ENCODE data around the gene MAP1LC3A. TPM values are rescaled to one million over a fixed set of nuclear protein-coding genes. Genes with fewer than 3 reads are reported as not detected.

The MAP1LC3A gene
- total RNA-seq: 10 to 100 TPM; 30.1 to 30.7 TPM
- polyA plus RNA-seq: 10 to 100 TPM; 44.8 to 67.6 TPM
- long read RNA-seq, donor 1, transcript MAP1LC3A-201 (4 exons, 1,574 nt): major isoform, 21 of 23 reads
- long read RNA-seq, donor 1, partial matches to known transcripts: 0 of 23 reads
- long read RNA-seq, donor 1, other reads (novel, unspliced or antisense): 0 of 23 reads
- long read RNA-seq, donor 2, transcript MAP1LC3A-201 (4 exons, 1,574 nt): major isoform, 17 of 18 reads
- long read RNA-seq, donor 2, partial matches to known transcripts: 0 of 18 reads
- long read RNA-seq, donor 2, other reads (novel, unspliced or antisense): 0 of 18 reads
- long read RNA-seq, donor 3, transcript MAP1LC3A-201 (4 exons, 1,574 nt): major isoform, 15 of 18 reads
- long read RNA-seq, donor 3, partial matches to known transcripts: 0 of 18 reads
- long read RNA-seq, donor 3, other reads (novel, unspliced or antisense): 0 of 18 reads
- long read RNA-seq, donor 4, transcript MAP1LC3A-201 (4 exons, 1,574 nt): major isoform, 12 of 14 reads
- long read RNA-seq, donor 4, partial matches to known transcripts: 0 of 14 reads
- long read RNA-seq, donor 4, other reads (novel, unspliced or antisense): 0 of 14 reads
- long read RNA-seq, donor 5, transcript MAP1LC3A-201 (4 exons, 1,574 nt): major isoform, 33 of 54 reads
- long read RNA-seq, donor 5, partial matches to known transcripts: 17 of 54 reads
- long read RNA-seq, donor 5, other reads (novel, unspliced or antisense): 0 of 54 reads

GRCh38 chr20:34558320-34559218, at the start of gene MAP1LC3A:
Gene MAP1LC3A (plus strand): TSS chr20:34558718. CDS start chr20:34558869, 151 bp downstream.
- Histone ChIP-seq H3K9ac (ENCODE audit: insufficient read depth in 1 of 2, low read length in 2 of 2) (peak within 1 kb of the TSS; percentile 87 to 97), H3K36me3 (ENCODE audit: control insufficient read depth in 4 of 4, insufficient read depth in 4 of 4, low read length in 4 of 4) (peaks cover 0 to 3% (median 0%) of the 10 kb centered on the region in 4 donors), H3K4me1 (ENCODE audit: control insufficient read depth in 5 of 5, insufficient read depth in 5 of 5, low read length in 5 of 5) (peaks cover 0 to 4% (median 0%) of the 10 kb centered on the region in 5 donors), H3K4me3 (peak within 1 kb of the TSS; percentile 59), H3K9me3 (ENCODE audit: control insufficient read depth in 4 of 4, insufficient read depth in 3 of 4, low read length in 3 of 4) (no peaks in the 10 kb centered on the region), H3K27me3 (ENCODE audit: control insufficient read depth in 3 of 3, insufficient read depth in 3 of 3, low read length in 2 of 3) (no peaks in the 10 kb centered on the region), H3K27ac (ENCODE audit: low read depth in 1 of 2, low read length in 1 of 2) (peak within 1 kb of the TSS; percentile 94 to 95)
- WGBS, 2 donors: 6 to 10% methylated on average over 88 to 103 of the region's 103 CpGs
- peak; percentile 92 for ATAC-seq (ENCODE audit: insufficient read depth, low FRiP score)
- no peak for TF ChIP-seq CTCF (IDR thresholded peaks at IDR 0.05; ENCODE audit: control extremely low read depth, extremely low read depth)
- DNase-seq: peak; percentile 95 to 96 (median 95)

GRCh38 chr20:34510575-34510974, 47.9 kb upstream of the MAP1LC3A start:
- Histone ChIP-seq H3K36me3 (ENCODE audit: control insufficient read depth in 4 of 4, insufficient read depth in 4 of 4, low read length in 4 of 4) (peaks cover 8 to 22% (median 19%) of the 10 kb centered on the region in 4 donors), H3K27me3 (ENCODE audit: control insufficient read depth in 3 of 3, insufficient read depth in 3 of 3, low read length in 2 of 3) (no peaks in the 10 kb centered on the region), H3K9me3 (ENCODE audit: control insufficient read depth in 4 of 4, insufficient read depth in 3 of 4, low read length in 3 of 4) (no peaks in the 10 kb centered on the region), H3K9ac (ENCODE audit: insufficient read depth in 1 of 2, low read length in 2 of 2) (no peak overlapping the region), H3K27ac (ENCODE audit: low read depth in 1 of 2, low read length in 1 of 2) (no peak overlapping the region), H3K4me1 (ENCODE audit: control insufficient read depth in 5 of 5, insufficient read depth in 5 of 5, low read length in 5 of 5) (peaks cover 0 to 7% (median 0%) of the 10 kb centered on the region in 5 donors), H3K4me3 (no peak overlapping the region)
- DNase-seq (no peak), ATAC-seq (ENCODE audit: insufficient read depth, low FRiP score) (no peak)
- WGBS, 2 donors: 98 to 100% methylated on average over 1 of the region's 1 CpG
- no peak for TF ChIP-seq CTCF (IDR thresholded peaks at IDR 0.05; ENCODE audit: control extremely low read depth, extremely low read depth)

- DNase-seq: peak in 2 of 3 donors; percentile 29 to 38
- no peak overlapping the region for H3K4me3 ChIP-seq
Measured at GRCh38 chr20:34511891-34512265, 46.6 kb upstream of the MAP1LC3A start.

More at GRCh38 chr20:34511891-34512265, 46.6 kb upstream of the MAP1LC3A start:
- WGBS, 2 donors: 78 to 90% methylated on average over 3 of the region's 3 CpGs
- Histone ChIP-seq H3K4me1 (ENCODE audit: control insufficient read depth in 5 of 5, insufficient read depth in 5 of 5, low read length in 5 of 5) (peaks cover 0 to 8% (median 0%) of the 10 kb centered on the region in 5 donors), H3K27me3 (ENCODE audit: control insufficient read depth in 3 of 3, insufficient read depth in 3 of 3, low read length in 2 of 3) (no peaks in the 10 kb centered on the region), H3K9me3 (ENCODE audit: control insufficient read depth in 4 of 4, insufficient read depth in 3 of 4, low read length in 3 of 4) (no peaks in the 10 kb centered on the region), H3K9ac (ENCODE audit: insufficient read depth in 1 of 2, low read length in 2 of 2) (no peak overlapping the region), H3K36me3 (ENCODE audit: control insufficient read depth in 4 of 4, insufficient read depth in 4 of 4, low read length in 4 of 4) (peaks cover 4 to 13% (median 11%) of the 10 kb centered on the region in 4 donors), H3K27ac (ENCODE audit: low read depth in 1 of 2, low read length in 1 of 2) (no peak overlapping the region)
- no peak for ATAC-seq (ENCODE audit: insufficient read depth, low FRiP score)
- no peak for TF ChIP-seq CTCF (IDR thresholded peaks at IDR 0.05; ENCODE audit: control extremely low read depth, extremely low read depth)
